ENCODE measurements around the gene SLMAP.

DNA sequence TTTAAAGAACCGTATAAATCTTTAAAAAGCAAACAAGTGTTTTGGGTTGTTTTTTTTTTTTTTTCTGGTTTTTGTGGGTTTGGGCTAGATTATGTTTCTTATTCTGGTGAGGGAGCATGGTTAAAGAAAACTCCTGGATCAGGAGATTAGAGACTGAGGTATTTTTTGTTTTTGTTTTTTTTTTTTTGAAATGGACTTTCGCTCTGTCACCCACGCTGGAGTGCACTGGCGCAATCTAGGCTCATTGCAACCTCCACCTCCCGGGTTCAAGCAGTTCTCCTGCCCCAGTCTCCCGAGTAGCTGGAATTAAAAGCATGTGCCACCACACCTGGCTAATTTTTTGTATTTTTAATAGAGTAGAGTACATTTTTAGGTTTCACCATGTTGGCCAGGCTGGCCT lies 95.2 kb downstream of the SLMAP start:
- TF ChIP-seq, protein P1, sequence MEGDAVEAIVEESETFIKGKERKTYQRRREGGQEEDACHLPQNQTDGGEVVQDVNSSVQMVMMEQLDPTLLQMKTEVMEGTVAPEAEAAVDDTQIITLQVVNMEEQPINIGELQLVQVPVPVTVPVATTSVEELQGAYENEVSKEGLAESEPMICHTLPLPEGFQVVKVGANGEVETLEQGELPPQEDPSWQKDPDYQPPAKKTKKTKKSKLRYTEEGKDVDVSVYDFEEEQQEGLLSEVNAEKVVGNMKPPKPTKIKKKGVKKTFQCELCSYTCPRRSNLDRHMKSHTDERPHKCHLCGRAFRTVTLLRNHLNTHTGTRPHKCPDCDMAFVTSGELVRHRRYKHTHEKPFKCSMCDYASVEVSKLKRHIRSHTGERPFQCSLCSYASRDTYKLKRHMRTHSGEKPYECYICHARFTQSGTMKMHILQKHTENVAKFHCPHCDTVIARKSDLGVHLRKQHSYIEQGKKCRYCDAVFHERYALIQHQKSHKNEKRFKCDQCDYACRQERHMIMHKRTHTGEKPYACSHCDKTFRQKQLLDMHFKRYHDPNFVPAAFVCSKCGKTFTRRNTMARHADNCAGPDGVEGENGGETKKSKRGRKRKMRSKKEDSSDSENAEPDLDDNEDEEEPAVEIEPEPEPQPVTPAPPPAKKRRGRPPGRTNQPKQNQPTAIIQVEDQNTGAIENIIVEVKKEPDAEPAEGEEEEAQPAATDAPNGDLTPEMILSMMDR (IDR thresholded peaks at IDR 0.05; ENCODE audit: borderline replicate concordance, extremely low read depth, low read length, poor library complexity, severe bottlenecking), result no peak
- TF ChIP-seq EZH2 (IDR thresholded peaks at IDR 0.05; ENCODE audit: borderline replicate concordance, low read depth, low read length, severe bottlenecking), result no peak
